OCI-LY1 (cell line): Measurements from ENCODE around the gene PCF11.

ENCODE experiments used
- H2AFZ ChIP-seq: fragments of 200-600 bp; sonication (generic), shearing (Covaris generic); 2 replicates; pipeline ENCODE4 v1.6.0; 2014; ENCODE audit warnings: antibody characterized with exemption, mild to moderate bottlenecking, low read length
- H3F3A ChIP-seq: fragments of 200-600 bp; sonication (generic), shearing (Covaris generic); 2 replicates; pipeline ENCODE4 v1.6.0; 2014; ENCODE audit warnings: mild to moderate bottlenecking, antibody characterized with exemption, low read length, moderate library complexity; ENCODE audit not compliant: insufficient read depth
- H3K27ac ChIP-seq: fragments of 200-600 bp; sonication (generic); 2 replicates; pipeline ENCODE4 v1.5.1; 2014; ENCODE audit warnings: low read length, mixed run types, mild to moderate bottlenecking, low read depth; ENCODE audit not compliant: poor library complexity, severe bottlenecking
- H3K27me3 ChIP-seq: fragments of 200-600 bp; sonication (generic); 2 replicates; pipeline ENCODE4 v1.6.0; 2014; ENCODE audit warnings: antibody characterized with exemption, mild to moderate bottlenecking, low read length, moderate library complexity; ENCODE audit not compliant: insufficient read depth
- H3K36me3 ChIP-seq: fragments of 200-600 bp; sonication (generic); 2 replicates; pipeline ENCODE4 v1.6.1; 2014; ENCODE audit warnings: mild to moderate bottlenecking, antibody characterized with exemption, low read length, moderate library complexity, mixed read lengths; ENCODE audit not compliant: insufficient read depth
- H3K4me1 ChIP-seq: fragments of 200-600 bp; sonication (generic); 2 replicates; pipeline ENCODE4 v1.5.1; 2014; ENCODE audit warnings: mild to moderate bottlenecking, low read length, moderate library complexity; ENCODE audit not compliant: insufficient read depth, severe bottlenecking
- H3K4me2 ChIP-seq: fragments of 200-600 bp; sonication (generic), shearing (Covaris generic); 2 replicates; pipeline ENCODE4 v1.6.1; 2014; ENCODE audit warnings: low read length
- H3K4me3 ChIP-seq: fragments of 200-600 bp; sonication (generic); 2 replicates; pipeline ENCODE4 v1.5.1; 2014; ENCODE audit warnings: low read length, low read depth, mild to moderate bottlenecking, mixed read lengths; ENCODE audit not compliant: poor library complexity, severe bottlenecking
- H3K79me2 ChIP-seq: fragments of 200-600 bp; shearing (Covaris generic); 2 replicates; pipeline ENCODE4 v1.6.1; 2016; ENCODE audit warnings: mixed run types, low read length, mixed read lengths; ENCODE audit not compliant: insufficient read depth
- H3K9ac ChIP-seq: fragments of 200-600 bp; sonication (generic), shearing (Covaris generic); 2 replicates; pipeline ENCODE4 v1.6.1; 2014; ENCODE audit warnings: mild to moderate bottlenecking, low read length, mixed read lengths
- H3K9me2 ChIP-seq: fragments of 200-600 bp; sonication (generic), shearing (Covaris generic); 2 replicates; pipeline ENCODE4 v1.6.1; 2014; ENCODE audit warnings: low read depth, mild to moderate bottlenecking, low read length, mixed read lengths
- H3K9me3 ChIP-seq: fragments of 200-600 bp; shearing (Covaris generic); 2 replicates; pipeline ENCODE4 v1.6.1; 2014; ENCODE audit warnings: low read length, mixed read lengths
- H4K20me1 ChIP-seq: fragments of 200-600 bp; sonication (generic), shearing (Covaris generic); 2 replicates; pipeline ENCODE4 v1.6.0; 2016; ENCODE audit warnings: mild to moderate bottlenecking, low read length; ENCODE audit not compliant: insufficient read depth
- EZH2 ChIP-seq: fragments of 200-600 bp; sonication (generic), shearing (Covaris generic); IDR thresholded peaks from 2 replicates; pipeline ENCODE4 v1.8.0; 2017; ENCODE audit warnings: borderline replicate concordance, mixed run types, mild to moderate bottlenecking, antibody characterized with exemption, low read length, moderate library complexity, mixed read lengths
- TF ChIP-seq, protein P1 (sequence below): fragments of 200-600 bp; sonication (generic), shearing (Covaris generic); IDR thresholded peaks from 2 replicates; pipeline ENCODE4 v1.5.1; 2017; ENCODE audit warnings: mild to moderate bottlenecking, antibody characterized with exemption, low read length, moderate library complexity, mixed read lengths

The PCF11 gene

DNA sequence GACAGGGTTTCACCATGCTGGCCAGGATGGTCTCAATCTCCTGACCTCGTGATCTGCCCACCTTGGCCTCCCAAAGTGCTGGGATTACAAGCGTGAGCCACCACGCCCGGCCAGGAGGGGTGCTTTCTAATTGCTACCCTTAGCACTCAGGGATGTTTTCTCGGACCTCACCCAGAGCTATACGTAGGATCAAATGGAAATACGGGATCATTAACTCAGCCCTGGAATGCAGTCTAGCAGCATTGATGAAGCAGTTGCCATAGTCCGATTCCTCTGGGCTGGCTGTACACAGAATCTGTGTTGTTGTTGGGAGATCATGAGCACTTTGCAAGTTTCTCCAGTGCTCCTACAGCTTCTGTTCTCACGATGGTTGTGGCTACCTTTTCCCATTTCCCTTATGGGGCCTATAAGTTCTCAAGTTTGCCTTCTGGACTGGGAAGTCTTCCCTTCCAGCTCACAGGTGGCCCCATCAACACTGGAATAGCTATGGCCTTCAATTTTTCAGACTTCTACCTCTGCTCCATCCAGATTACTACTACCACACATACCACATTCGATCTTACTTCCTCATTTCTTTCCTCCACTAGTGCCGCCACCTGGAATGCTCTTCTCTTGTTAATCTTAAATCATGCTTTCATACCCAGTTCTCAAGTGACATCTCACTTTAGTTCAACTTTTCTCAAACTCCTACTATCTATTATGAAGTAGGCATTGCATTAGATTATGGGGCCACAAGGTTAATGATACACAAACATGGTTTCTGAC, 16.1 kb upstream of the PCF11 start:
- no peaks in the 10 kb centered on the region for H3K36me3 ChIP-seq
- no peak overlapping the region for H3K4me3 ChIP-seq
- peaks cover 7% of the 10 kb centered on the region for H3K4me1 ChIP-seq
- no peaks in the 10 kb centered on the region for H3K79me2 ChIP-seq
- H3K9ac ChIP-seq: no peak overlapping the region
- H3K9me3 ChIP-seq: no peaks in the 10 kb centered on the region
- 0 out of 2 replicates have a peak, but pooled peaks cover 3% of the 10 kb centered on the region for H3F3A ChIP-seq
- H3K4me2 ChIP-seq: no peak overlapping the region
- H3K27me3 ChIP-seq: no peaks in the 10 kb centered on the region
- no peaks in the 10 kb centered on the region for H4K20me1 ChIP-seq
- no peak for TF ChIP-seq EZH2
- TF ChIP-seq, protein P1, sequence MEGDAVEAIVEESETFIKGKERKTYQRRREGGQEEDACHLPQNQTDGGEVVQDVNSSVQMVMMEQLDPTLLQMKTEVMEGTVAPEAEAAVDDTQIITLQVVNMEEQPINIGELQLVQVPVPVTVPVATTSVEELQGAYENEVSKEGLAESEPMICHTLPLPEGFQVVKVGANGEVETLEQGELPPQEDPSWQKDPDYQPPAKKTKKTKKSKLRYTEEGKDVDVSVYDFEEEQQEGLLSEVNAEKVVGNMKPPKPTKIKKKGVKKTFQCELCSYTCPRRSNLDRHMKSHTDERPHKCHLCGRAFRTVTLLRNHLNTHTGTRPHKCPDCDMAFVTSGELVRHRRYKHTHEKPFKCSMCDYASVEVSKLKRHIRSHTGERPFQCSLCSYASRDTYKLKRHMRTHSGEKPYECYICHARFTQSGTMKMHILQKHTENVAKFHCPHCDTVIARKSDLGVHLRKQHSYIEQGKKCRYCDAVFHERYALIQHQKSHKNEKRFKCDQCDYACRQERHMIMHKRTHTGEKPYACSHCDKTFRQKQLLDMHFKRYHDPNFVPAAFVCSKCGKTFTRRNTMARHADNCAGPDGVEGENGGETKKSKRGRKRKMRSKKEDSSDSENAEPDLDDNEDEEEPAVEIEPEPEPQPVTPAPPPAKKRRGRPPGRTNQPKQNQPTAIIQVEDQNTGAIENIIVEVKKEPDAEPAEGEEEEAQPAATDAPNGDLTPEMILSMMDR: no peak
- H3K9me2 ChIP-seq: no peaks in the 10 kb centered on the region
- no peak overlapping the region for H3K27ac ChIP-seq
- H2AFZ ChIP-seq: no peak overlapping the region

DNA sequence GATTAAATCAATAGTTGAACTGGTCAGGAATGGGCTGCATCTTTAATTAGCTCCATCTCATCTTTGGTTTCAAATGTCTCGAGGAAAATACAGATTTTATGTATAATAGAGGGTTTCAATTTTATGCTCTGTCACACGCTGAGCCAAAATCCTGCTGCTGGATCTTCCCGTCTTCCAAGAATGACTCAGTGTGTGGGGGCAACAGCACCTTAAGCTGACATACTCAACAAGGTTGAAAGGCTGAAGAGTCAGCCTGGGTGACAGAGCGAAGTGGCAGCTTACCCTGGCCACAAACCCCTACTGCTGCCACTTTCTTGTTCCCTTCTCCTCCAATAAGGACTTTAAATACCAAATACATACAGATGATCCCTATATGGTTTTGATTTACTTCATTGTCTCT, 9.0 kb upstream of the PCF11 start:
- Histone ChIP-seq H3K27ac (no peak overlapping the region), H3K79me2 (no peaks in the 10 kb centered on the region), H3K9me3 (no peaks in the 10 kb centered on the region), H3K4me2 (0 out of 2 replicates have a peak overlapping the region, but pooled peaks have one; percentile 1), H3F3A (no peaks in the 10 kb centered on the region), H3K9me2 (no peaks in the 10 kb centered on the region), H3K27me3 (no peaks in the 10 kb centered on the region), H3K4me3 (no peak overlapping the region), H3K4me1 (peaks cover 27% of the 10 kb centered on the region), H3K36me3 (no peaks in the 10 kb centered on the region), H4K20me1 (no peaks in the 10 kb centered on the region), H3K9ac (no peak overlapping the region), H2AFZ (0 out of 2 replicates have a peak overlapping the region, but pooled peaks have one; percentile 21)
- TF ChIP-seq, protein P1: no peak
- no peak for TF ChIP-seq EZH2

DNA sequence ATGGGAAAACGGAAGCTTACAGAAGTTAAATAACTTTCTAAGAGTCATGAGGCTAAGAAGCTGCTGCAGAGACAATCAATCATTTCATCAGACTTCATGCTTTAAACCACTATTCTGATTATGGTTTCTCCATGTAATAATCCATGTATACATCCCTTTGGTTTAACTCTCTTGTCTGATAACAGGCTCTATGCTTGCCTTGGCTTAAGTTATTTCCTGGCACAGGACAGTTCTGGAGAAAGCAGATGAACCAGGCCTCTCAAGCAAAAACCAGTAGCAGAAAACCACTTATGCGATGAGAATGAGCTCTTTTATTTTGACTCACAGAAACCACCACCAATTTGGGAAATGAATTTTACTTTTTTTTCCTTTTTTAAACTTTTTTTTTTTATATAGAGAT, 6.5 kb upstream of the PCF11 start:
- Histone ChIP-seq H3K27me3 (no peaks in the 10 kb centered on the region), H3K4me2 (no peak overlapping the region), H3K4me3 (no peak overlapping the region), H2AFZ (no peak overlapping the region), H3K36me3 (no peaks in the 10 kb centered on the region), H3K27ac (no peak overlapping the region), H4K20me1 (no peaks in the 10 kb centered on the region), H3K9ac (no peak overlapping the region), H3F3A (no peaks in the 10 kb centered on the region; the same call in 1 of the 2 replicates), H3K4me1 (peaks cover 37% of the 10 kb centered on the region), H3K79me2 (no peaks in the 10 kb centered on the region), H3K9me3 (no peaks in the 10 kb centered on the region), H3K9me2 (no peaks in the 10 kb centered on the region)
- no peak for TF ChIP-seq EZH2
- TF ChIP-seq, protein P1: no peak
